Measurements from ENCODE around the gene FAM229A.
A peak's percentile ranks its signal among the peaks of the same experiment; 100 is the strongest.
"Not testable (repeated sequence)": the region's sequence is repeated elsewhere in the genome, so short reads cannot be mapped to it uniquely, and the experiment has no call there.

Gene FAM229A, protein sequence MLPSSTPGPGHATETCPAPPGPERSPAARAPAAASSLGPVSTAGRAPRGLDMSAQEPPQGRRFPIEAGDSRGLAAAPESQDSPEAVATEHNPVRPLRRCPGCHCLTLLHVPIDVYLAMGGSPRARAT

DNA sequence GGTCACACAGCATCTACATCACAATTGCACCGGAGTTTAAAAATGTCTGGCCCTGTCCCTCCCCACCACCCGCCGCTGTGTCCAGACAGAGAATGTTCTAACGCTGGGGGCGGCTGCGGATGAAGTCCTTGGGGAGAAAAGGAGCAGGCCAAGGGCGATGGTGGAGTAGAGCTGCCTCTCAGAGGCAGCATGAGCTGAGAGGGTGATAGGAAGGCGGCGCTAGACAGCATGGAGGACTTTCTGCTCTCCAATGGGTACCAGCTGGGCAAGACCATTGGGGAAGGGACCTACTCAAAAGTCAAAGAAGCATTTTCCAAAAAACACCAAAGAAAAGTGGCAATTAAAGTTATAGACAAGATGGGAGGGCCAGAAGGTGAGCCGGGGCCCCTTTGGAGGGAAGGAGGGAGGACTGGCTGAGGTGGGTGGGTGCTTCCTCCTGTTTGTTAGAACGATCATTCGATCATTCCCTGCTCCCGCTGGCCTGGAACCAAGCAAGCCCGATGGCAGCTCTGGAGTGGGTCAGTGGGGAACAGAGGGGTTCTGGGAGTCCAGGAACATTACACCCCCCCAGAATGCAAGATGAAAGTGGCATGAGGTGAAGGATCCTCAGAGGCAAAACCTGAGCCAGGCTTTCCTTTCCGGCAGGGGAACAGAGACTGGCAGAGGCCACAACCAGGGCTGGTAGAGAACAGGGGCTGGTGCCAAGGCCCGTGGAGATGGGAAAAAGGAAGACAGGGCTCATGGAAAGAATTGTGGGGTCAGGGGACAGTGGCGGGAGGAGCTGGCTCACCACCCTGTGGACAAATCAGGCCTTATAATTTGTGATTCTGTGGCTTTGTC is at the start of gene FAM229A, which contains the start of gene TSSK3:
Gene FAM229A (minus strand): TSS at position 12 of the 840 bp plus-strand sequence. CDS start 394 bp downstream, outside the sequence.
Gene TSSK3 (plus strand): TSS at position 66 of the 840 bp plus-strand sequence. CDS start 163 bp downstream, at position 229.
- DNase-seq: no peak

DNA sequence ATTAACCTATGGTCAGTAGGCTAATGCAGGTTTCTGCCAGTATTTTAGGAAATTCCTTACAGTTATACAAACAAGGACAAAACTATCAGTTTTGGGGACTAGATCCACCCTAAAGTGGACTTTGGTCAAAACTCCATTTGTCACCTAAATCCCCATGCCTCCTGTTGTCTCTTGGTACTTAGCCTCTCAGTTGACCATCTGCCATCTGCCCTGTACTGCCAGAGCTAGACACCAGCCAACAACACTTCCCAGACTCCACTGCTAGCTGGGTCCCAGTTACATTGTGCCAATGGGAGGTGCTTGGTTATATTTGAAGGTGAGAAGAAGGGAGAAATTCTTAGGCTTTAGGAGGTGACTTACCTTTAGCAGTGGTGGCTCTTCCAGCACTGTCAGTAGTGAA is 49.0 kb upstream of the FAM229A start:
- no peak for DNase-seq

DNA sequence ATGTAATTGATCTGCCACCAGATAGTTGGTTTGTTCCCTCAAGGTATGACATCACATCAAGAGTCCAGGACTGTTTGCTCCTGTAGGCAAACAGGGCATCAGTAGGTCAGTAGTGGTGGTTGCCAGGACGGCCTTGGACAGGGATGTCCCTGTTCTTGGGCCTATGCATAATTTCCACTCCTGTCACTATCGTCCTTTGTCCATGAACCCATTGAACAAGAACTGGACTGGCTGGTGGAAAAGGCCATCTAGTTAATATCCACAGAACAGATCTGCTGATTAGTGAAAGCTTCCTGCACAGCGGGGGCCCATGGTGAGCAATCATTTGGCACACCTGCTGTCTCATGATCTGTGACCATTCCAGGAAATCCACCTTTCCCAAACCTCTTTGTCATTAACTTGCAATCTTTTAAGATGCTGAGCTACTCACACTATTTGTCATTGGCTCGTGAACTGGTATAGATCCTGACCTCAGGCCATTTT is 44.4 kb upstream of the FAM229A start:
- no peak for DNase-seq

DNA sequence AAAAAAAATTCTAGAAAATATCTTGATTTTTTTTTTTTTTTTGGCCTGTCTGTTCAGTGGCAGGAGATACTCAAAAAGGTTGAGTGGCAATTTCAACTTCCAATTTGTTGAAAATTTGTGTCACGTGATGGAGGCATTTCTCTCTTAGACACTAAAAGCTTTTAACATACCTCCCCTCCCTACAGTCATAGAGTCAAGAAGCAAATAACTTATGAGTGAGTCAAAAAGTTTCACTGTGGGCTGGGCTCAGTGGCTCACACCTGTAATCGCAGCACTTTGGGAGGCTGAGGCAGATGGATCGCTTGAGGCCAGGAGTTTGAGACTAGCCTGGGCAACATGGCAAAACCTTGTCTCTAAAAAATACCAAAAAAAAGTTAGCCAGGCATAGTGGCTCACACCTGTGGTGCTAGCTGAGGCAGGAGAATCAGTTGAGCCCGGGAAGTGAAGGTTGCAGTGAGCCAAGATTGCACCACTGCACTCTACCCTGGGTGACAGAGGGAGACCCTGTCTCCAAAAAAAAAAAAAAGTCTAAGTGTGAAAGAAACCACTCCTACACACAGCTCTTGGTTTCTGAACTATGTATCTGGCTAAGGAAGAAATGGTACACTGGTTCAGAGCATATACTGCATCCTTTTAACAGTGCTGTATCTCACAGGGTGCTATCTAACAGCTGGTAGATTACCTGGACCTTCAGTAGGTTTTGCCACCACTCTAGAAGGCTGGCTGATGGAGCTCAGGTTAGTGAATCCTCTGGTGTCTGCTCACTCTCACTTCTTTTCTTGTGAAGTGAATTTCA is 43.6 kb upstream of the FAM229A start:
- no peak for DNase-seq

DNA sequence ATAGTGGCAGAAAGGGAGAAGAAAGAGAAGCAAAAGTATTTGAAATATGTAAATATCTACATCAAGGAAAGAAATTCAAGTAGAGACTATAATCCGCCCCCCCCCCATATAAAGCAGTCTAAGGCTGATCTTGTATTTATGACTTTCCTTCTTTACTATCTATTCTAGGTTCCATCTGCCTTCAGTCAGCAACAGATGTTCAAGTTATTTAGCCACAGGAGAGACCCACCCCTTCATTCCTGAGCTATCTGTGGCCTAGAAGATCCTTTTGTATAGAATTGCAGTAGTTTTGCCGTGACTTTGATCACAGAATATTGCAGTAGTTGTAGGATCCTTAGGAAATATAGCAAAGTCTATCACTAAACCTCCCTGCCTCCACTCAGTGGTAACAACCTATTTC is 42.7 kb upstream of the FAM229A start:
- DNase-seq: no peak

DNA sequence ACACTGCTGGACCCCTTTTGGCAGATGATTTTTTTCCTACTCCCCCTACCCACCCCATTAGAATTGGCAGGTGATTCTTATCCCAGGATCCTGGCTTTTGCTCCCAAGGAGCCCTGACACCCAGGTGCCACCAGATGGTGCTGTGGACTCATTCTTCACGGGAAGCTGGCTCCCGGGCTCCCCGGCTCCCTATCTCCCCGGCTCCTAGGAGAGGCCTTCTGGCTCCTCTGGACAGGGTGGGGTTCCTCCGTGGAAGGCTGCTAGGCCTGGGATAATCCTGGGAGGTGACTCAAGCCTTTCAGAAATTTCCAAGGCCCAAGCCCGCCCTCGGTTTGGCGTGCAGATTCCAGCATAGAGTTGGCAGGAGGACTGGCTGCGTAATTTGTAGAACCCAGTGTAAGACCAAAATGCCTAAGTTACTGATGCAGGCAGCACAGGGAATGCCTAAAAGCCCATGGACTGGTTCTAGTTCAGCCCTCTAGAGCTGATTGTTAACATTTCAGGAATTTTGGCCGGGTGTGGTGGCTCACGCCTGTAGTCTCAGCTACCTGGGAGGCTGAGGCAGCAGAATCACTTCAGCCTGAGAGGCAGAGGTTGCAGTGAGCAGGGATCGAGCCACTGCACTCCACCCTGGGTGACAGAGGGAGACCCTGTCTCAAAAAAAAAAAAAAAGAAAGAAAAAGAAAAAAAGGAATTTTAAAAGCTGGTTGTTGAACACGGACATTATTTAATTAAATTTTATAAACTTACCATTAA is 38.8 kb upstream of the FAM229A start:
- DNase-seq: peak; percentile 39

DNA sequence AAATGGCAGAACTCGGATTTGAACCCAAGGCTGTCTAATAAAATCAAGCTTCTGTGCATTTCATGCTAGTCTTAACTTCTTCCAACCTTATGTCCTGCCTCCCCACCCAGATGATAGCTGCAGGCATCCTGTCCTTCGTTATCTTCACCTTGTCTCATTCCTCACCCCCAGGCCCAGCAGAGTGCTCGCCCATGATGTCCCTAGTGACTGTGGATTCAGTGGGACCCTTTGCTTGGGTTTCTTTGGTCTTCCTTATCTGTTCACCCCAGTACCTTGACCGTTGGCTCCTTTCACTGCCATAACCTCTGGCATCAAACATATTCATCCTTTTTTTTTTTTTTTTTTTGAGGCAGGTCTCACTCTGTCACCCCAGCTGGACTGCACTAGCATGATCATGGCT is 37.6 kb upstream of the FAM229A start:
- DNase-seq: no peak

DNA sequence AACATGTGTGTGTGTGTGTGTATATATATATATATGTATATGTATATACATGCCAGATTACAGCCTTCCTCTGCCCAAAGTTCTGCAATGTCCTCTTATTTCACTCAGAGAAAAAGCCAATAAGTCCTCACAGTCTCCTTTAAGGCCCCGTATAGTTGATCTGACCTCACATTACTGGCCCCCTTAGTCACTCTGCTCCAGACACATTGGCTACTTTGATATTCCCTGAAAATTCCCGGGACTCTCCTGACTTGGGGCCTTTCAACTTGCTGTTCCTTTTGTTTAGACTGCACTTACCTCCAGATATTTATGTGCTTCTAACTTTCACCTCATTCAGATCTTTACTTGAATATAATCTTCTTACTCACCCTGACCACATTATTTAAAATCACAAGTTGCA is 36.1 kb upstream of the FAM229A start:
- DNase-seq: no peak

DNA sequence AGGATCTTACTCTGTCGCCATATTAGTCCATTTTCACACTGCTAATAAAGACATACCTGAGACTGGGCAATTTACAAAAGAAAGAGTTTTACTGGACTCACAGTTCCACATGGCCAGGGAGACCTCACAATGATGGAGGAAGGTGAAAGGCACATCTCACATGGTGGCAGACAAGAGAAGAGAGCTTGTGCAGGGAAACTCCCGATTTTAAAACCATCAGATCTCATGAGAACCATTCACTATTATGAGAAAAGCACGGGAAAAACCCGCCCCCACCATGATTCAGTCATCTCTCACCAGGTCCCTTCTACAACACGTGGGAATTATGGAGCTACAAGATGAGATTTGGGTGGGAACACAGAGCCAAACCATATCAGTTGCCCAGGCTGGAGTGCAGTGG is 34.2 kb upstream of the FAM229A start:
- DNase-seq: not testable (repeated sequence)

DNA sequence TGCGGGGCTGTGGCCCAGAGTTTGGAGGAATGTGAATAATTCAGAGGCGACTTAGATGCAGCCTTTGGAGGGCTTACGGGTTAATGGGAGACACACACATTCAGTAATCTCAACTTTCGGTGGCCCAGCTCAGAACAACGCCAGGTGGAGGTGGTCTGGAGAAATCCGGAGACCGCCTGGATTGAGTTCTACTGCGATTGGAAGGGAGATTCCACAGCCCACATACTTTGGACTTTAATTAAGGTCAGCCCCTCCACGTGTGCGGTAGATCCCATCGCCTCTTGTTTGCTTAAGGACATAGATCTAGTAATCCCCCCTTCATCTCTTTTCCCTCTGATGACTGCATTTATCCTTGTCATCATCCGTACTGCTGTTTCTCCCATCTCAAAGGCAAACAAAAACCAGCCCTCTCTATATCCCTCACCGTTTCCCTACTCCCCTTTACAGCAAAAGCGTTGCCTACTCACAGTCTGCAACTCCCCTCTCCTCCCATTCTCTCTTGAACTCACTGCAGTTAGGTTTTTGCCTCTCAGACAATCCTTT is 32.7 kb upstream of the FAM229A start:
- DNase-seq: no peak

DNA sequence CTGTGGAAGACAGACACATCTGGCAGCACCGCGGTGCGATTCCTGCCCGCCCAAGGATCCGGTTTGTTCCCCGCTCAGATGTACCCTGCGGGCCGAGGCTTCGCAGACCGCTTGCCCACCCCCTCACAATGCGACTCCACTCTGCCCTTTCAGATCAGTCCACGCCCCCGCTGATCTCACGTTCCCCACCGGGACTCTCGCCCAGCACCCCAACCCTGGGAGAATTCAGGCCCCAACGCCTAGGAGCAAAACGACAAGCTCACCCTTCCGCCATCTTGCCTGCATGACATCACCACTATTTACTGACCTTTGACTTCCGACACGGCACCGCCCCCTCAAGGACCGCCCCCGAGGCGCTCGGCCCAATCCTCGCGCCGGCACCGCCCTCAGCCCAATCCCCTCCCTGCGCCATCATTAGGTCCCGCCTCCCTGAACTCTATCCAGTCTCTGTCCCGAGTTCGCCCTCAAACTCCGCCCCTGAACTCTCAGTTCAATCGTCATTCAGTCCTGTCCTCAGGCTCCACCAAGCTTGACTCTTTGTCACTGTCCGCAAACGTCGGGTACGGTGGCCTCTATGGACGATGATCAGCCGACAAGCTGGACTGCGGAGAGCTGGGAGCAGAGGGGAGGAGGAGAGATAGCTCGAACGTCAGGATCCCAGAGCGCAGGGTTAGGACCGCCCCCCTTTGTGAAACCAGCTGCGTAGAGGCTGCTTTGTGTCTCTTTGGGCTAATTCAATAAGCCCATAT is 32.0 kb upstream of the FAM229A start, which contains the start of gene BSDC1:
Gene BSDC1 (minus strand): TSS at position 301 of the 749 bp plus-strand sequence. CDS start 27 bp downstream, at position 274.
- DNase-seq: peak; percentile 98

DNA sequence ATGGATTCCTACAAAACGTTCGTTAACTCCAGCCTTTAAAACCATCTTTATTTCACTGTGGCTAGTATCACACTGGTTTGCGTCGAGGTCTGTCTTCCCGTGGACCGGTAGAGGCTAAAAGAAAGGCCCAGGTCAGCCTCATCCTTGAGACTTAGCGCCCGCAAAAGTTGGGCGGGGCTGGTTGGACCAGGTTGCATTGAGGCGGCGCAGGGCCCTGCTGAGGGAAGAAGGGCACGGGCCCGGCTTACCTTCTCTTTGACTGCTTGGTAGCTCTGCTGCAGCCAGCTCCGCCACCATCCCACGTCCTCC is 31.5 kb upstream of the FAM229A start:
- no peak for DNase-seq

DNA sequence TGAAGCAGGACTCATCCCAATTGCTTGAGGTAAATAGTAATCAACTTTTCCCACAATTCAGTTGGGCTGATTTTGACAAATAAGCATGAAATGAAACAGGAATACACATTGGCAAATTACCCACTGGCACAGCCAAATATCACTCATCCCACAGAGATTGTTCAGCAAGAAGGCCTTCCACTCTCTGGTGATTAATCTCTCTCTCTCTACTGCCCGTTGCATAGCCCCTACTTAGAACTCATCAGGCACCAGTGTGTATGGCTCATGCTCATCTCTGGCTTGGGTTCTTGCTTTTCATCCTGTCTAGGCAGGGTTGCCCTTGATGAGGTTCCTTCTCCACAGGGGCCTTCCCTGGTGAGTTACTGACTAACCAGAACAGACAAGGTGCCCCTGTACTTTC is 30.9 kb upstream of the FAM229A start:
- DNase-seq: no peak

DNA sequence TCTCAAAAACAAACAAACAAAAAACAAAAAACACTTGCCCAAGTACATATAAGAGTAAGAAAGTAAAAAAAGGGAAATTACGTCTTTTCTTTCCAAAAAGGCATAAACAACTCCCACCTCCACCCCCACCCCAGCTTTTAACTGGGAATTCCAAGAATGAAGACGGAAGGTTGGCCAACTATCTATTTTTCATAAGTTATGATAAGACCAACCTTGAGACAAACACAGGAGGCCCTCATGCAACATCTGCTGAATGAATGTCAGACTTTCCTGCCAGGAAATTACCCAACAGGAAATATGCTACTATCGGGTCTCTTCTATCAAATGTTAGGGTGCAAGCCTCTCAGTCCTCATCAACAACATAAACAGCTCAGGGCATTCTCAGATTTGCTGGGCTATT is 30.0 kb upstream of the FAM229A start:
- DNase-seq: no peak

DNA sequence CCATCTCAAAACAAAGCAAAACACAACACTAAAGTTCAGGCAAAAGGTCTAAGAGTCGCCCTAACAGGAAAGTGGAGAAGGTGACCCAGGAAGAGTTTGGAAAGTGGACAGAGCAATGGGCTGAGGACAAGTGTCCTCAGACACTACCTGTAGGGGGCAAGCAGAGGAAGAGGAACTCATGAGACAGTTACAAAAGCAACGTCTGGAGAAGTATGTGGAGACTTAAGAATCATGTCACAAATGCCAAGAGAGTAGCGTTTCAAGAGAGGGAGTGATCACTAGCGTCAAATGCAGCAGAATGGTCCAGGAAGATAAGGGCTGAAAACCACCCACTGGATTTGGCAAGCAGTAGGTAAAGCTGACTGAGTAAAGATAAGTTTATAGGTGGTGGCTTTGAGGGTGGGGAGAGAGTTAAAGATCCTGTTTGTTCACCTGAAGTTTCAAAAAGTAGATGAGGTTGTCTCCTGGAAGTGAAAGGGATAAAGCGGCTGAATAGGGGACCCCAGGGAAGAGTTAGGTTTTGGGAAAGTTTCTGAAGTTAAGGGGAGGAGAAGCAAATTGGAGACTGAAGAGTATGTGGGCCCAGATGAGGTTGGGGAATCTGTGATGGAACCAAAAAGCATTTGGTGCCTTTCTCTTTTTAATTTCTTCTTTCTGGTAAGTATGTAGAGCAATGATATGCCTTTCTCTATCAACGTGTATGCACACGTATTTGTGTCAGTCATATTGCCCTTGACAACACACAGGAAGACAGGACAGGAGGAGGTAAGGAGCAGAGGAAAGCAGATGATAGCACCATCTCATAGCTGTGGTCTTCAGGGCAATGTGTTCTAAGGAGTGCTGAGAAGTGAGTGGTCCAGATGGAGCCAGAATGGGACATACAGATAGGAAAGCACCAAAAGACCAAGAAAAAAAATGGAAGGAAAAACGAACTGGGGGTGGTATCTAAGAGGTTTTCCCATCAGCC is 28.9 kb upstream of the FAM229A start:
- DNase-seq: no peak

DNA sequence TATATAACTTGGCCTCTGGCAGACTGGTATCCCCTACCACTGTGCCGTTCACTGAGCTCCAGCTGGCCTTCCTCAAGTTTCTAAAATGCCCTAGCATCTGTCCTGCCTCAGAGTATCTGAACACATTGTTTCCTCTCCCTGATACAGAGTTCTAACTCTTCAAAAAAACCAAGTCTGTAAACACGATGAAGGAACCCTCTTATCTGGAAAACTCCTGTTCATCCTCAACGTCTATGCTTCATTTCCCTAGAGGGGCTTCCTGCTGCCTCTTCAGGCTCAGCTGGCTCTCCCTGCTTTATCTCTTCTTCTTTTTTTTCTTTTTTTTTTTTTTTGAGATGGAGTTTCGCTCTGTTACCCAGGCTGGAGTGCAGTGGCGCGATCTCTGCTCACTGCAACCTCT is 26.4 kb upstream of the FAM229A start:
- DNase-seq: no peak

DNA sequence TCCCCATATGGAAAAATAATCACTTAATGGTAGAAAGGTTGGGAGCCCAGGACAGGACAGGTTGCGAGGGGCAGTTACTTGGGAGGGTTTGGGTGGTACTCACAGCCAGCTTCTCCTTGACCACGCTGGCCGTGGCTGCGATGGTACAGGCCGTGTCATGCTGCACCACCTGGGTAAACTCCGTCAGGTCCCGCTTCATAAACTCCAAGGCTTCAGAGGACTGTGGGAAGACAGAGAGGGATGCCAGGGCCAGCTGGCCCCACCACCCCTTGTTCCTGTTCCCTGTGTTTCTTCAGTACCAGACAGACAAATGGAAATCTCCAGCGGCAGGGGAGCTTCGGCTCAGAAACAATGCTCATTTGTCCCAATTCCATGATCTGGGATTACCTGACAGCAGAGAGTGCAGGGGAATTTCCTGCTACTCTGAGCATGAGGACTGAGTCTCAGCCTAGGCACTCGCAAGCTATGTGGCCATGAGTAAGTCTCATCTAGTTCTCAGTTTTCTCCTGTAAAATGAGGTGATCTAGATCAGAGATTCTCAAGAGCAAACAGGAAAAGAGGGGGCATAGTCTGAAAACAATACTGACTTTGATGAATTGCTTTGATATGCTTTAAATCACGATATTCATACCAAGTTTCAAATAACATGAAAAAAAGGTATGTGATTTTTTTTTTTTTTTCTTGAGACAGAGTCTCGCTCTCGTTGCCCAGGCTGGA is 24.5 kb upstream of the FAM229A start:
- DNase-seq: no peak

DNA sequence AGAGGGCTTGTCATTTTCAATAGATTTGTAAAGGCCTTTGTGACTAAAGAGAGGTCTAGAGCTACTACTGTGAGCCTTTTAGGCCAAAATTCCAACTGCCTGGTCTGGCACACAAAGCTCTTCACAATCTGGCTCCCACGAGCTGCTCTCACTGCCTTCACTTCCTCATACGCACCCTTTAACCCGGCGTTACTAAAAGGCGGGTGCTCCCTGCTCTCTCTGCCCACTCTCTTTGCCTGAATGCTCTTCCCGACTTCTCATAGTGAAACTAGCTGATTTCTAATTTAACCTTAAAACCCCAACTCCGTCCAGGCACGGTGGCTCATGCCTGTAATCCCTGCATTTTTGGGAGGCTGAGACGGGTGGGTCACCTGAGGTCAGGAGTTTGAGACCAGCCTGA is 17.8 kb upstream of the FAM229A start:
- no peak for DNase-seq

DNA sequence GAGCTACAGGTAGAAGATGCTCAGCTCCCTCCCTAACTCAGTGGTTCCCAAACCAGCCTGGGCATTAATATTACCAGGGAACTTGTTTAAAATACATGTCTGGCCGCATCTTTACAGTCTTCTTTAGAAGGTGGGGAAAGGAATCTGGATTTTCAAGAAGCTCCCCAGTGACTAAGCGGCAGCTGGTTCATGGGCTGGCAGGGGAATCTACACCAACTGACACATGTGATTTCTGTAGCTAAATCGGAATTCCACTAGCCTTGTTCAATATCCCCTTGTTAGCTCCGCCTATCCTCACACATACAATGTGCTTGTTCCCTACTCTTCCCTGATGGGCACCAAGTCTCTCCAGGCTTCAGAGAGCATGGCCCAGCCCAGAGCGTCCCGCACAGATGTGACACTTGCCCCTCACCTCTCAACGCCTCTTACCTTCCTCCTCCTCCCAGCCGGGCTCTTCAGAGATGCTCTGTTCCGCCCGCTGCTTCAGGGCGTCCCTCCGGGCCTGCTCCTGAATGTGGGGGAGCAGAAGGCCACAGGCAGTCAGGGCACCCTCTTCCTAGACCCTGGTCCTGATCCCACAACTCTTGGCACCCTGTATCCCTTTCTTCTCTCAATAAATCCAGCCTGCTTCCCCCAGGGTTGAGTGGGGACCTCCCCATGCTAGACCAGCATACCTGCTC is 15.4 kb upstream of the FAM229A start:
- no peak for DNase-seq
